GM12873 (cell line): ENCODE data around the gene KIF12.

Experiments used
- CTCF ChIP-seq: IDR thresholded peaks from 2 replicates; pipeline ENCODE4 v1.5.1; 2012; ENCODE audit warnings: low read depth, mild to moderate bottlenecking, moderate library complexity, low read length, control low read depth; ENCODE audit not compliant: insufficient read depth; ENCODE audit errors: missing control alignments

KIF12 gene

GRCh38 chr9:114055061-114055460, 44.0 kb downstream of the KIF12 start:
- no peak for TF ChIP-seq CTCF

- TF ChIP-seq CTCF, result no peak
Measured at GRCh38 chr9:114054191-114054690, 44.9 kb downstream of the KIF12 start.

GRCh38 chr9:114053246-114054005, 45.7 kb downstream of the KIF12 start:
- no peak for TF ChIP-seq CTCF

GRCh38 chr9:114051706-114052105, 47.4 kb downstream of the KIF12 start:
- no peak for TF ChIP-seq CTCF

GRCh38 chr9:114051281-114051680, 47.8 kb downstream of the KIF12 start:
- TF ChIP-seq CTCF, result no peak

GRCh38 chr9:114050646-114051045, 48.4 kb downstream of the KIF12 start:
- no peak for TF ChIP-seq CTCF

GRCh38 chr9:114050226-114050568, 48.9 kb downstream of the KIF12 start:
- no peak for TF ChIP-seq CTCF
